Esophagus (tissue), 2 donors: Measurements from ENCODE around the gene BHLHE23. TPM values are rescaled to one million over a fixed set of nuclear protein-coding genes. Genes with fewer than 3 reads are reported as not detected.

ENCODE experiments used
- H3K27ac ChIP-seq, 2 donors: one replicate each; pipeline ENCODE4 v1.5.1; 2013; ENCODE audit warnings: low read depth in 2 of 2, mild to moderate bottlenecking in 2 of 2, inconsistent platforms in 1 of 2, low read length in 1 of 2, moderate library complexity in 1 of 2
- H3K27me3 ChIP-seq, 2 donors: one replicate each; pipeline ENCODE4 v1.6.1; 2013; ENCODE audit warnings: low read length in 2 of 2, control low read depth in 1 of 2, mild to moderate bottlenecking in 1 of 2; ENCODE audit not compliant: insufficient read depth in 2 of 2, control insufficient read depth in 1 of 2
- H3K36me3 ChIP-seq, 2 donors: one replicate each; pipeline ENCODE4 v1.6.1; 2013; ENCODE audit warnings: low read length in 1 of 2; ENCODE audit not compliant: control insufficient read depth in 2 of 2, insufficient read depth in 2 of 2
- H3K4me1 ChIP-seq, 2 donors: one replicate each; pipeline ENCODE4 v1.6.1; 2013; ENCODE audit warnings: low read length in 1 of 2; ENCODE audit not compliant: control insufficient read depth in 2 of 2, insufficient read depth in 2 of 2
- H3K4me3 ChIP-seq, 2 donors: one replicate each; pipeline ENCODE4 v1.5.1; 2013; ENCODE audit warnings: low read length in 2 of 2, mild to moderate bottlenecking in 2 of 2, low read depth in 1 of 2, moderate library complexity in 1 of 2
- H3K9me3 ChIP-seq, 2 donors: one replicate each; pipeline ENCODE4 v1.6.1; 2013; ENCODE audit warnings: mild to moderate bottlenecking in 2 of 2, low read depth in 1 of 2, low read length in 1 of 2, moderate library complexity in 1 of 2; ENCODE audit not compliant: control insufficient read depth in 2 of 2, insufficient read depth in 1 of 2
- WGBS, 2 donors: extraction: QIAGEN DNeasy Blood & Tissue Kit; methylation state at CpG; one replicate each; pipeline ENCODE4 v1.1.7; 2013; 5-methylcytosine and 5-hydroxymethylcytosine counted together
- polyA plus RNA-seq, 2 donors: library from polyadenylated mRNA; stranded (reverse); fragments of 200-250 nt; gene quantifications; one replicate each; pipeline ENCODE4 v1.2.3, GENCODE V29; 2013
- donor health status: healthy with polysubstance abuse.
- donor health status: Bipolar disorder and iron deficiency.

The BHLHE23 gene
- polyA plus RNA-seq, 2 donors: not detected

DNA sequence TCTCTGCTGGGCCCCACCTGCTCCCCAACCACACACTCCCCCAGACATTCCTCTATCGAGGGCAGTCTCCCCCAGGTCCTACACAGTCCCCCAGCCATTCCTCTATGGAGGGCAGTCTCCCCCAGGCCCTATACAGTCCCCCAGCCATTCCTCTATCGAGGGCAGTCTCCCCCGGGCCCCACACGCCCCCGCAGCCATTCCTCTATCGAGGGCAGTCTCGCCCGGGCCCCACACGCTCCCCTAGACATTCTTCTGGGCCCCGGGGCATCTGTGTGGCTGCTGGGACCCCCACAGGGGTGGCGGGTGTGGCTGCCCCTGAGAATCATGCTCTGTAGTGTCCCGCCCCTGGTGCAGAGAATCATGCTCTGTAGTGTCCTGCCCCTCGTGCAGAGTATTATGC, 43.6 kb upstream of the BHLHE23 start:
- 80 to 88% methylated on average over 13 of the region's 13 CpGs for WGBS, 2 donors
- Histone ChIP-seq H3K27me3 (no peaks in the 10 kb centered on the region), H3K4me3 (no peak overlapping the region), H3K4me1 (no peaks in the 10 kb centered on the region), H3K27ac (no peak overlapping the region), H3K9me3 (peaks cover 3 to 16% of the 10 kb centered on the region in 2 donors), H3K36me3 (no peaks in the 10 kb centered on the region)

DNA sequence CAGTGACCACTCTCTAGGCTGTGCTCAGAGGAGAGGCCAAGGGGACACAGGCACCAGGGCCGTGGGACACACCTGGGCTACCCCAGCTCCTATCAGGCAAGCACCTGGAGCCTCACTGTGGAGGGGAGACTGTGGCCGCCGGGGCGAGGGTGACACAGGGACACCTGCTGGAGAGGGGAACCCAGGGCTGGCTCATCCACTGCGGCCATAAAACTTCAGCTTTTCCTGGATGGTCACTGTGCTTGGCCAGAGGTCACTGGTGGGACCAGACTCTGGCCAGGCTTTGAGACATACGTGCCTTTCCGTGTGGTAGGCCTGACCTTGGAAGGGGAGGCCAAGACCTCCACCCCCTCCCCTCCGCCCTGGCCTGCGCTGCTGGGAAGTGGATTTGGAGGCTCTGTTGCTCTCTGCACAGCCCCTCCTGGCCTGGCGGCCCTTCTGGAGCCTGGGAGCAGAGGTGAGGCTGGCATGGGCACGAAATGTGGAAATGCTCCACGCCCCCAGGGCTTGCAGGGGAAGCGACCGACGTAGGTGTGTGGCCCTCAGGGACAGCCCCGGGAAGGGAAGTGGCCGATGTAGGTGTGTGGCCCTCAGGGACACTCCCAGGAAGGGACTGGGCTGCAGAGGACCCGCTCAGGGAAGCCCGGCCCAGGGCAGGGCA, 42.9 kb upstream of the BHLHE23 start:
- Histone ChIP-seq H3K36me3 (no peaks in the 10 kb centered on the region), H3K27ac (no peak overlapping the region), H3K9me3 (peaks cover 3 to 16% of the 10 kb centered on the region in 2 donors), H3K4me3 (no peak overlapping the region), H3K27me3 (no peaks in the 10 kb centered on the region), H3K4me1 (no peaks in the 10 kb centered on the region)
- WGBS, 2 donors: 78 to 79% methylated on average over 19 of the region's 19 CpGs

DNA sequence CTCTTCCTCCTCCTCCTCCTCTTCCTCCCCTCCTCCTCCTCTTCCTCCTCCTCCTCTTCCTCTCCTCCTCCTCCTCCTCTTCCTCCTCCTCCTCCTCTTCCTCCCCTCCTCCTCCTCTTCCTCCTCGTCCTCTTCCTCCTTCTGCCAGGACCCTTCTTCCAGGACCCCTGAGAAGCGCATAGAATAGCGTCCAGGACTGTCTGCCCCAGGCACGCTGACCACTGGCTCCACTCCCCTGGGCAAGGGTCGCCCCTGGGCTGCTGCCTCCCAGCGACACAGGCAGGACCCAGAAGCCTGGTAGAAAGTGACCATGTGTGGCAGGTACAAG, 42.4 kb upstream of the BHLHE23 start:
- Histone ChIP-seq H3K4me3 (no peak overlapping the region), H3K9me3 (peaks cover 3 to 16% of the 10 kb centered on the region in 2 donors), H3K27me3 (no peaks in the 10 kb centered on the region), H3K27ac (no peak overlapping the region), H3K4me1 (no peaks in the 10 kb centered on the region), H3K36me3 (no peaks in the 10 kb centered on the region)
- 81 to 85% methylated on average over 6 of the region's 6 CpGs for WGBS, 2 donors

DNA sequence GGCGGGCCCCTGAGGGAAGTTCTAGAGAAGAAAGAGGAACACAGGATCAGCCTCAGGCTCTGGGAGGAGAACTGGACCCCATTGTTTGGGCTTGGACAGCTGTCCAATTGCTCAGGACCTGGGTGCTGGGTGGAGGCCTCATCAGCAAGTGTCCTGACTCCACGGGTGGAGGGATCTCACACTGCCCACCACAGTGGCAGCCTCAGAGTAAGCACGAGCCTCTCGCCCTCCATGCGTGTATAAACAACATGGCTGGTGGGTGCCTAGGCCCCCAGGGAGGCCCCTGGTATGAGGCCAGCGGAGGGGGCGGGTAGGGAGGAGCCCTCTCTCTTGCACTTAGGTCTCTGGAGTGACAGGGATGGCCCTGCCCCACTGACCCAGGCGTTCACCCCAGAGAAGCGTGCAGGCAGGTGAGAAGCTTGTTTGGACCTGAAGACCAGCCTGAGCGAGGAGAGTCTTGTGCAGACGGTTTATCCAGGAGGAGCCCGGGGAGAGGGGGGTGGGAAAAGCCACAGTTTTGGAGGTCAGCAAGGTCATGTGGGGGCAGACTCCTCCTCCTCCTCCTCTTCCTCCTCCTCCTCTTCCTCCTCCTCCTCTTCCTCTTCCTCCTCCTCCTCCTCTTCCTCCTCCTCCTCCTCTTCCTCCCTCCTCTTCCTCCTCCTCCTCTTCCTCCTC, 41.9 kb upstream of the BHLHE23 start:
- no peaks in the 10 kb centered on the region for H3K27me3 ChIP-seq

DNA sequence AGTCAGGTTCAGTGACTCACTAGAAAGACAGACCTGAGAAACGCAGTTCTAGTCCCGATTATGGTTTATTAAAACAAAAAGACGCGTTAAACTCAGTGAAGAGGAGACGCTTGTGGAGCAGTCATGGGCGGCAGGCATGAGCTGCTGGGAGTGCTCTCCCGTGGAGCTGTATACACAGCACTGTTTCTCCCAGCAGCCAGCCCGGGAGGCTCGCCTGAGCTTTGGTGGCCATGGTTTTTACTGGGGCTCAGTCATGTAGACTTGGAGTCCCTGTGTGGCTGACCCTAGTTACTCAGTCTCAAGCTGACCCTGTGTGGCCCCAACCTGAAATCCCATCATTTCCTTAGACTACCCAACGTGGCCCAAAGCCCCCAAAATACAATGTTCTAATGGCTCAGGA, 41.2 kb upstream of the BHLHE23 start:
- Histone ChIP-seq H3K9me3 (peaks cover 3 to 16% of the 10 kb centered on the region in 2 donors), H3K27me3 (no peaks in the 10 kb centered on the region), H3K4me3 (no peak overlapping the region), H3K36me3 (no peaks in the 10 kb centered on the region), H3K27ac (no peak overlapping the region), H3K4me1 (no peaks in the 10 kb centered on the region)
- WGBS, 2 donors: 85 to 90% methylated on average over 10 of the region's 10 CpGs

More for the DNA sequence above, 41.9 kb upstream of the BHLHE23 start:
- Histone ChIP-seq H3K4me3 (no peak overlapping the region), H3K9me3 (peaks cover 3 to 16% of the 10 kb centered on the region in 2 donors), H3K36me3 (no peaks in the 10 kb centered on the region), H3K4me1 (no peaks in the 10 kb centered on the region), H3K27ac (no peak overlapping the region)
- WGBS, 2 donors: 74 to 77% methylated on average over 12 of the region's 12 CpGs

DNA sequence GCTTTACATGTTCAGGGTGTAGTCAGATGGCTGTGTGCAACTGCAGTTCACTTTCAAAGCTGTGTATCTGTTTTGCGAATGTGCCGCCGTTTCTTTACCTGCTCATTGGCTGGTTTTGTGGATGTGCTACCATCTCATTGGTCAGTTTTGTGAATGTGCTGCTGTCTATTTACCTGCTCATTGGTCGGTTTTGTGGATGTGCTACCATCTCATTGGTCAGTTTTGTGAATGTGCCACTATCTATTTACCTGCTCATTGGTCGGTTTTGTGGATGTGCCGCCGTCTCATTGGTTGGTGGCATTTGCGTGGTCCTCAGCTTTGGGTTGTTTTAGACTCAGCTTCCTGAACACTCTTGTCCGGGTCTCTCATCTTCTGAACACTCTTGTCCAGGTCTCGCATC, 40.5 kb upstream of the BHLHE23 start:
- WGBS, 2 donors: 90 to 94% methylated on average over 10 of the region's 10 CpGs
- Histone ChIP-seq H3K4me1 (no peaks in the 10 kb centered on the region), H3K9me3 (peaks cover 3 to 16% of the 10 kb centered on the region in 2 donors), H3K4me3 (no peak overlapping the region), H3K36me3 (no peaks in the 10 kb centered on the region), H3K27ac (no peak overlapping the region), H3K27me3 (peaks cover 0 to 4% of the 10 kb centered on the region in 2 donors)

DNA sequence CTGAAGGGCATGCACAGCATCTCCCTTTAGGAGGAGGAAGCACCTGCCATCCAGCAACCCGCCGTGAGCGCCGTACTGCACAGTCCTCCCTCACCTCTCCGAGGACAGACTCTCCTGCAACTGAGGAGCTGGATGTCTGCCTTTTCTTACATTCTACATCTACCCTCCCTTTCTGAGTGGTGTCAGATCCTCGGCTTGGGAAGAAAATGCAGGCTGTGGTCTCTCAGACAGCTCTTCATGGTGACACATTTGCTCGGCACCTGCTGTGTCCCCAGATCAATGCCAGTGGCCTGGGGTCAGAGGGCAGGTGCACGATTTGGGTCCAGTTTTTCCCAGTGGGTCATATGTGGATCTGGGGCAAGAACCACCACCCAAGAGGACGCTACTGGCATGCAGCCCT, 40.1 kb upstream of the BHLHE23 start:
- Histone ChIP-seq H3K27ac (no peak overlapping the region), H3K4me3 (no peak overlapping the region), H3K36me3 (no peaks in the 10 kb centered on the region), H3K9me3 (peaks cover 3 to 16% of the 10 kb centered on the region in 2 donors), H3K4me1 (no peaks in the 10 kb centered on the region), H3K27me3 (peaks cover 0 to 4% of the 10 kb centered on the region in 2 donors)
- 78 to 82% methylated on average over 9 of the region's 9 CpGs for WGBS, 2 donors

DNA sequence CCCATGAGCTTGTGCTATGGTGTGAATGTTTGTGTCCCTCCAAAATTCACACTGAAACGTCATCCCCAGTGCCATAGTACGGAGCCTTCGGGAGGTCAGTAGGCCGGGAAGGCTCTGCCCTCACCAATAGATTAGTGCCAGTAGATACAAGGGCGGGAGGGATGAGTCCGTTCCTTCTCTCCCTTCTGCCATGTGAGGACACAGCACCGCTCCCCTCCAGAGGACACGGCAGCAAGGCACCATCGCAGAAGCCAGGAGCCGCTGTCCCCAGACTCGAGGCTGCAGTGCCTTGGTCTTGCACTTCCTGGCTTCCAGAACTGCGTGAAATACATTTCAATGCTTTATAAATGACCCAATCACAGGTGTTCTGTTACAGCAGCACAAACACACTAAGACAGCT, 39.2 kb upstream of the BHLHE23 start:
- H3K27me3 ChIP-seq: peaks cover 0 to 4% of the 10 kb centered on the region in 2 donors
- H3K4me3 ChIP-seq: no peak overlapping the region
- no peaks in the 10 kb centered on the region for H3K4me1 ChIP-seq
- no peaks in the 10 kb centered on the region for H3K36me3 ChIP-seq
- peaks cover 3 to 10% of the 10 kb centered on the region in 2 donors for H3K9me3 ChIP-seq
- no peak overlapping the region for H3K27ac ChIP-seq
- WGBS, 2 donors: 68 to 72% methylated on average over 12 of the region's 12 CpGs

DNA sequence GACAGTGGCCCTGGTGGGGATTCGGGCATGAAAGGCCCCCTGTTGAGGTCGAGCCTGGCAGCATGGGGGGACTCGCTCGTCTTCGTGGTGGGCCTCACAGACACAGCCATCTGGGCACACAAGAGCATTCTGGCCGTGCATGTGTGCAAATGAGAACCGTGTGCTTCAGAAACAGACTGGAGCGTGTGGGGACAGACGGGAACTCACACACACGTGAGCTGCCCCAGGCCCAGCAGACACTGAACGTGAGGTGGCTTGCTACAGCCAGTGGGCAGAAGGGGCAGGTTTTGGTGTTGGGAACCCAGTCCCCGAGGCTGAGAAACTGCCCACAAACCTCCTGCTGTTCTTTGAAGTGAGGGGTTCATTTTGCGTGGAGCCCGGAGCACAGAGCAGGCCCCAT, 38.6 kb upstream of the BHLHE23 start:
- WGBS, 2 donors: 68 to 74% methylated on average over 14 of the region's 14 CpGs
- no peak overlapping the region for H3K4me3 ChIP-seq
- H3K36me3 ChIP-seq: no peaks in the 10 kb centered on the region
- no peaks in the 10 kb centered on the region for H3K4me1 ChIP-seq
- peaks cover 3 to 5% of the 10 kb centered on the region in 2 donors for H3K9me3 ChIP-seq
- no peak overlapping the region for H3K27ac ChIP-seq
- H3K27me3 ChIP-seq: peaks cover 0 to 4% of the 10 kb centered on the region in 2 donors

DNA sequence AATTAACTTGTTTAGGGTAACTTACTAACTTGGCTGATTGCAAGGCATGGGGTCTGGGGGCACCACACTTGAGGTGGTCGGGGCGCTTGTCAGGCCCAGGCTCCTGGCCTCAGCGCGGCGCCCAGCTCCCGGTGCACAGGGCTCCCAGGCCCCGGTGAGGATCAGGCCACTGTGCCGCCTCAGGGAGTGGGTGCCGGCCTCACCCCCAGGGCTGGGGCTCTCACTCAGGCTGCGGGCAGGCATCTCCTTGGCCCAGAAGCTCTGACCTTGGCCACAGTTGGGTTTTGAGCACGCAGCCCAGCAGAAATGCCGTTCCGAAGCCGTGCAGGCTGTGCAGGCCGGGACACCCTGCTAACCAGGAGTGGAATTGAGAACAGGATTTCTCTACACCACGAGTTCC, 37.8 kb upstream of the BHLHE23 start:
- no peak overlapping the region for H3K27ac ChIP-seq
- peaks cover 0 to 4% of the 10 kb centered on the region in 2 donors for H3K27me3 ChIP-seq
- H3K36me3 ChIP-seq: no peaks in the 10 kb centered on the region
- peaks cover under 1 to 3% of the 10 kb centered on the region in 2 donors for H3K9me3 ChIP-seq
- H3K4me1 ChIP-seq: no peaks in the 10 kb centered on the region
- H3K4me3 ChIP-seq: no peak overlapping the region
- WGBS, 2 donors: 71 to 81% methylated on average over 16 of the region's 16 CpGs
